K562 (cell line): ENCODE results near the gene PTPRU.
"Not testable (repeated sequence)": the region's sequence is repeated elsewhere in the genome, so short reads cannot be mapped to it uniquely, and the experiment has no call there.

Source experiments
- EP400 ChIP-seq: fragments of 450-650 bp; IDR thresholded peaks from 2 replicates; pipeline ENCODE4 v1.6.1; 2017; ENCODE audit warnings: antibody characterized with exemption, mild to moderate bottlenecking, moderate library complexity
- FOXA3 ChIP-seq, 2 experiments: fragments of 450-650 bp in 1 of 2; sonication (generic) in 1 of 2; formaldehyde crosslinking; IDR thresholded peaks in 1 of 2; conservative IDR thresholded peaks in 1 of 2; 2 replicates each; pipeline versions ENCODE4 v1.4.0 to v1.8.0; 2020 to 2022; ENCODE audit warnings: mild to moderate bottlenecking in 2 of 2, missing genetic modification reagents in 1 of 2
- HNRNPLL ChIP-seq: fragments of 200-400 bp; formaldehyde crosslinking; IDR thresholded peaks from 2 replicates; pipeline ENCODE4 v1.6.1; 2017; ENCODE audit warnings: low read length, low read depth, mild to moderate bottlenecking; ENCODE audit not compliant: poor library complexity, severe bottlenecking
- TBP ChIP-seq: optimal IDR thresholded peaks from 2 replicates; pipeline ENCODE3; 2011; ENCODE audit warnings: low read depth, low read length, improper control_type of control experiment
- ZNF146 ChIP-seq: IDR thresholded peaks from one replicate; pipeline ENCODE4 v1.6.1; 2018; ENCODE audit warnings: missing compliant biosample characterization; ENCODE audit not compliant: unreplicated experiment

- not testable (repeated sequence) for TF ChIP-seq EP400; FOXA3 (CRISPR knock-in tag; conservative IDR thresholded peaks at IDR 0.05 in 1 of 2, IDR thresholded peaks at IDR 0.05 in 1 of 2); TBP; HNRNPLL
- peak; percentile 93 for TF ChIP-seq ZNF146 (CRISPR knock-in tag)
Observed at GRCh38 chr1:29301732-29302131, 65.4 kb downstream of the PTPRU start.
